Measurements from ENCODE around the gene PLEKHG1.
A peak's percentile ranks its signal among the peaks of the same experiment; 100 is the strongest.

PLEKHG1 gene

GRCh38 chr6:150631283-150631983 is 31.7 kb downstream of the PLEKHG1 start:
- DNase-seq (ENCODE audit: low read depth) = no peak
- TF ChIP-seq CTCF (conservative IDR thresholded peaks at IDR 0.05; ENCODE audit: low read depth, low read length) = no peak
- H3K4me3 ChIP-seq (ENCODE audit: low read depth, low read length) = no peak overlapping the region

GRCh38 chr6:150631984-150632642 is 32.4 kb downstream of the PLEKHG1 start:
- TF ChIP-seq CTCF (conservative IDR thresholded peaks at IDR 0.05; ENCODE audit: low read depth, low read length) = no peak
- H3K4me3 ChIP-seq (ENCODE audit: low read depth, low read length) = no peak overlapping the region
- peak; percentile 20 for DNase-seq (ENCODE audit: low read depth)

GRCh38 chr6:150632785-150633485 is 33.2 kb downstream of the PLEKHG1 start:
- H3K4me3 ChIP-seq (ENCODE audit: low read depth, low read length) = no peak overlapping the region
- no peak for TF ChIP-seq CTCF (conservative IDR thresholded peaks at IDR 0.05; ENCODE audit: low read depth, low read length)
- no peak for DNase-seq (ENCODE audit: low read depth)

GRCh38 chr6:150633486-150633834 is 33.8 kb downstream of the PLEKHG1 start:
- no peak for TF ChIP-seq CTCF (conservative IDR thresholded peaks at IDR 0.05; ENCODE audit: low read depth, low read length)
- H3K4me3 ChIP-seq (ENCODE audit: low read depth, low read length) = no peak overlapping the region
- DNase-seq (ENCODE audit: low read depth) = no peak

- no peak for TF ChIP-seq CTCF (conservative IDR thresholded peaks at IDR 0.05; ENCODE audit: low read depth, low read length)
- no peak for DNase-seq (ENCODE audit: low read depth)
Measured at GRCh38 chr6:150634176-150634963, 34.7 kb downstream of the PLEKHG1 start.

GRCh38 chr6:150634964-150635292 is 35.2 kb downstream of the PLEKHG1 start:
- no peak for DNase-seq (ENCODE audit: low read depth)
- no peak for TF ChIP-seq CTCF (conservative IDR thresholded peaks at IDR 0.05; ENCODE audit: low read depth, low read length)
- no peak overlapping the region for H3K4me3 ChIP-seq (ENCODE audit: low read depth, low read length)

More at GRCh38 chr6:150634176-150634963, 34.7 kb downstream of the PLEKHG1 start:
- H3K4me3 ChIP-seq (ENCODE audit: low read depth, low read length) = no peak overlapping the region

Measured in choroid plexus epithelial cell (primary cell).